NCI-H1417 treated with DMSO at 0.1 percent for 48 hours (cell line): ENCODE data around the gene MYO1F.
A peak's percentile ranks its signal among the peaks of the same experiment; 100 is the strongest.
"Not testable (repeated sequence)": the region's sequence is repeated elsewhere in the genome, so short reads cannot be mapped to it uniquely, and the experiment has no call there.

Experiments
- DNase-seq: peaks from one replicate; lab custom pipeline; 2025; lab: John Stamatoyannopoulos, UW

MYO1F gene

GRCh38 chr19:8517551-8518442, 59.4 kb downstream of the MYO1F start:
- DNase-seq, result no peak

GRCh38 chr19:8515317-8515716, 61.9 kb downstream of the MYO1F start:
- DNase-seq, result no peak

GRCh38 chr19:8514505-8515009, 62.7 kb downstream of the MYO1F start:
- not testable (repeated sequence) for DNase-seq

GRCh38 chr19:8513687-8514504, 63.3 kb downstream of the MYO1F start, which contains the start of gene ZNF414:
Gene ZNF414 (minus strand): TSS chr19:8514167. CDS start chr19:8514046, 121 bp downstream.
- peak; percentile 85 for DNase-seq

- DNase-seq, result no peak
Measured at GRCh38 chr19:8513036-8513686, 64.1 kb downstream of the MYO1F start.

- no peak for DNase-seq
Measured at GRCh38 chr19:8512115-8512967, 64.9 kb downstream of the MYO1F start.

GRCh38 chr19:8511573-8512101, 65.6 kb downstream of the MYO1F start:
- no peak for DNase-seq

GRCh38 chr19:8510589-8511115, 66.6 kb downstream of the MYO1F start:
- DNase-seq, result no peak

- no peak for DNase-seq
Measured at GRCh38 chr19:8506402-8506957, 70.8 kb downstream of the MYO1F start.

- DNase-seq, result no peak
Measured at GRCh38 chr19:8505680-8506401, 71.4 kb downstream of the MYO1F start.

GRCh38 chr19:8504919-8505318, 72.3 kb downstream of the MYO1F start:
- no peak for DNase-seq

GRCh38 chr19:8504171-8504570, 73.1 kb downstream of the MYO1F start:
- no peak for DNase-seq

GRCh38 chr19:8503510-8503909, 73.7 kb downstream of the MYO1F start:
- no peak for DNase-seq

GRCh38 chr19:8501981-8502380, 75.3 kb downstream of the MYO1F start:
- DNase-seq, result no peak

GRCh38 chr19:8501516-8501915, 75.7 kb downstream of the MYO1F start:
- no peak for DNase-seq

GRCh38 chr19:8500158-8500557, 77.1 kb downstream of the MYO1F start:
- DNase-seq, result no peak

- DNase-seq, result no peak
Measured at GRCh38 chr19:8499048-8499833, 78.0 kb downstream of the MYO1F start.

- DNase-seq, result no peak
Measured at GRCh38 chr19:8498295-8498694, 78.9 kb downstream of the MYO1F start.

GRCh38 chr19:8494158-8494557, 83.1 kb downstream of the MYO1F start:
- no peak for DNase-seq
